ENCODE results near the gene CD58. TPM values are rescaled to one million over a fixed set of nuclear protein-coding genes. Genes with fewer than 3 reads are reported as not detected.
A peak's percentile ranks its signal among the peaks of the same experiment; 100 is the strongest.

CD58 gene
- total RNA-seq, 1 experiment from 2014 or later, result 67.0 TPM

DNA sequence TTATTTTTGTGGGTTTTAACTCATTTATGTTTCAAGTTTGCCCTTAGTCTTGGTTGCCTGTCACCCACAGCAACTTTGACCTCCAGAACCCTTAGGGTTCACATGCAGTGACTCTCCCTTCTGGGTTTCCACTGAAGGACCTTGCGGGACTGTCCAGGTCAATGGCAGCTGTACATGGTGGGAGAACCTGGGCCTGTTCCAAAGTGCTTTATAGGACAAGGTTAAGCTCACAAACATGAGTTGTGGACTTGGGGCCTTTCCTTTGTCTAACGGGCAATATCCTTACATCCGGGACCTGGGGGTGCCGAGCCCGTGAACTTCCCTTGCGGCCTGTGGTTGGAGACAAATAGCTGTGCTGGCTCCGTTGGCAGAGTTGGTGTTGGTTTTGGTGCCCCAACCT lies 77.8 kb downstream of the CD58 start:
- in situ Hi-C loops (cut with HindIII; ENCODE audit: low pct_unique_long_range_greater_than_20kb, low sequenced_read_pairs), result loop anchor here (25.0 kb wide), 1 partner anchor 106 kb away; no protein-coding TSS in a partner anchor

DNA sequence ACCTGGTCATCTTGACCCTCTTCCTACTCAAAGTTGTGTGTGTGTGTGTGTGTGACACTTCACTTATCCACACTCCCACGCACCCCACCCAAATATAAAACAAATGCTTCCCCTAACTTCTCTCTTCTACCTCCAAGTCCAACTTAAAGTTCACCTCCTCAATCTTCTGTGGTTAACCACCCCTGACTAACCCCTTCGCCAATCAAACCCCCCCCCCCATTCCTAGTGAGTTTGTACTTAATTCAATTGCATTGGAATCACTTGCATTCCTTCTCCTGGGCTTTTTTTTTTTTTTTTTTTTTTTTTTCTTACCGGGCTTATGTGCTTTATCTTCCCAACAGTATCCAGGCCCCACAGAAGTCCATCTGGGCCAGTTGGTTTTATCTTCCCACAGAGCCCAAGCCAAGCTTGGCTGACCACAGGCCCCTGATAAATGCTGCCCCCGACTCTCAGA lies 78.4 kb downstream of the CD58 start:
- no peak for DNase-seq (ENCODE audit: low read depth, low spot score)
- in situ Hi-C loops (cut with HindIII; ENCODE audit: low pct_unique_long_range_greater_than_20kb, low sequenced_read_pairs), result loop anchor here (25.0 kb wide), 1 partner anchor 105 kb away; no protein-coding TSS in a partner anchor

More for the DNA sequence above, 77.8 kb downstream of the CD58 start:
- no peak for DNase-seq (ENCODE audit: low read depth, low spot score)

DNA sequence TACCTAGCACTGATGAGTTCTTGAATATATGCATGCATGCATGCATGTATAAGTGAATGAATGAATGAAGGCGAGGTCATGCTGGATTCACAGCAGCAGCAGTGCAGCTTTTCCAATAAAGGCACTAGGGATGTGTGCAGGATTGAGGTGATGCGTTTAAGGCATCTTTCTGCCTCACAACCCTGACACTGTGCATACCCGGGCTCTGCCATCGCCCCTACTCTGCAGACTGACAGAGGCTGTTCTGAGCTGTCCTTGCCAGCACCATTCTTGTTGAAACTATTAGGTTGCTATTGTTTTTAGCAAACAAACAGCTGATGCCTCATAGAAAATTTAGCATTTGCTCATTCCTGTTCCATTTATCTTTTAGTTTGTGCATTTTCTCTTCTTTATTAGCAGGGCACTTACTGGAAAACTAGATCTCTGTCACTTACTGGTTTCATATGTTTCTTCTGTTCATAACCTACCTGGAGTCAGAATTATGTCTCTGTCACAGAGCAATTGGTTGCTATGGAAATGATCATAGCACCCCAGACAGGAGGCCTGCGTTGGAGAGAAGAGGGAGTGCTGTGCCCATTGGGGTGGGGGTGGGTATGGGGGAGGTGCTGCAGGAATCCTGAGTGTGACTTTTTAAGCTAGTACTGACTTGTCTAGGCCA lies 79.0 kb downstream of the CD58 start:
- DNase-seq (ENCODE audit: low read depth, low spot score), result no peak
- in situ Hi-C loops (cut with HindIII; ENCODE audit: low pct_unique_long_range_greater_than_20kb, low sequenced_read_pairs), result loop anchor here (25.0 kb wide), 1 partner anchor 105 kb away; no protein-coding TSS in a partner anchor

DNA sequence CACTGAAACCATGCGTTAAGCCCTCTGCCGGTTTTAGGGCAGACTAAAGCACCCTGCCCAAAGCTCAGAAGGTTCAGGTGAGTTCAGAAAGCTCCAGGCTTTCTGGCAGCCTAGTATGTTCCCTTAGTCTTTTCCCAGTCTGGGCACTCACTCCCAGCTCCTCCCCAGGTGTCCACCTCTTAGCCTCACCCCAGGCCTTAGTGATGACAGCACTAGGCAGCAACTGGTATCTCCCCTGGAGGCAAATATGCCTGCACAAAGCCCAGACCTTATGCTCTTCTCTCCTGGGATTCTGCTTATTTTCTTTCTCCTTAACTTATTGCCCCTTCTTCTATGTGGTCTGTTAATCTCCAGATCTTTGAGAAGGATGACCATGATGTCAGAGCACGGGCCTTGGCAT lies 80.2 kb downstream of the CD58 start:
- in situ Hi-C loops (cut with HindIII; ENCODE audit: low pct_unique_long_range_greater_than_20kb, low sequenced_read_pairs), result loop anchor here (25.0 kb wide), 1 partner anchor 103 kb away; no protein-coding TSS in a partner anchor
- peak; percentile 59 for DNase-seq (ENCODE audit: low read depth, low spot score)

DNA sequence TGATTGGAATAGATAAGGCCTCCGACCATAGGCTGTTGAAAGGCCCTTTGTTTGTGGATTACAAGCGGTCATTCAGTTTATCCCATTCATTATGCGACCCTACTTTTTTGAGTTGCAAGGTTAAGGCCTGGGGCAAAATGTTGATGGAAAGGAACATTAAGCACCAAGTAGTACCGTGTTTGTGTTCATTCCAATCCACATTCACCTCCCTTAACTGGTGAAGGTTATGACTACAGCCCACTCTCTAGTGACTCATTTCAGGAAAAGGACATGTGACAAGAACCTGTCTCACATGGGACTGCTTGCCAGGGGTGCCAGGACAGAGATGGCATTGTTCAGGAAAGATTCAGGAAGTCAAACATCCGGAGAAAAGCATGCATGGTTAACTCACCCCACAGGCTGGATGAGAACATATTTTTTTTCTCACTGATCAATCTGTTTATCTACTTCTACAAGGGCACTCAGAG lies 81.6 kb downstream of the CD58 start:
- in situ Hi-C loops (cut with HindIII; ENCODE audit: low pct_unique_long_range_greater_than_20kb, low sequenced_read_pairs), result loop anchor here (25.0 kb wide), 1 partner anchor 102 kb away; no protein-coding TSS in a partner anchor
- peak; percentile 100 for DNase-seq (ENCODE audit: low read depth, low spot score)

DNA sequence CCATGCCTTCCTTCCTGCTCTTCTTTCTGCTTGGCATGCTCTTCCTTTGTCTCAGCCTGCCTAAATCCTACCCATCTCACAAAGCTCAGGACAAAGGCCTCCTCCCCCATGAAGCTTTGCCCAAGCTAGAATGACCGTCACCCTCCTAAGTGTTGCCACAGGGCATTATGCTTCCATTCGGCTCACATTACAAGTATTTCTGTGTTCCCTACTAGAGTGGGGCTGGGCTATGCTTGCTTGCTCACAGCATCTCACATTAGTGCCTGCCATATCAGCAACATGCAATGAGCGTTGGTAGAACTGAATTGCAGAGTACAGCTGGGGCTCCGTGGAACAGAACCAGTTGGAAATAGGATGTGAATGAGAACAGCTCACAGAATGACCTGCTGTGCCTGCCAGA lies 82.8 kb downstream of the CD58 start:
- DNase-seq (ENCODE audit: low read depth, low spot score), result peak; percentile 52
- in situ Hi-C loops (cut with HindIII; ENCODE audit: low pct_unique_long_range_greater_than_20kb, low sequenced_read_pairs), result loop anchor here (25.0 kb wide), 1 partner anchor 101 kb away; no protein-coding TSS in a partner anchor

DNA sequence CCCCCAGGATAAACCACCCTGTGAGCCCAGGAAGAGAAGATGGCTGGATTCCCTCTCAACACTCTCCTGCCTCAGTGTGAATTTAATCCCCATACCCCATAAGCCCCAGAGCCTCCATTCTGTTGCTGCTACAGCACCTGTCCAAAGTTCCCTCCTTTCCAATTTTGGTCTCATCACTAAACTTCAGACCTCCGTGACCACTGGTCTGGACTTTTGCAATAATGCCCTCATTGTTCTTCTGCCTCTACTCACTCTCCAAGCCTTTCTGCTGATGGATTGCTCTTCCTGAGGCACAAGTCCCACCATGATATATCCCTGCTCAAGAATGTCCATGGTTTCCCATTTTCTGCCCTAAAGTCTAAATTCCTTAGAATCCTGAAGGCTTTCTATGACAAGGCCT lies 83.2 kb downstream of the CD58 start:
- peak; percentile 41 for DNase-seq (ENCODE audit: low read depth, low spot score)
- in situ Hi-C loops (cut with HindIII; ENCODE audit: low pct_unique_long_range_greater_than_20kb, low sequenced_read_pairs), result loop anchor here (25.0 kb wide), 1 partner anchor 100 kb away; no protein-coding TSS in a partner anchor

DNA sequence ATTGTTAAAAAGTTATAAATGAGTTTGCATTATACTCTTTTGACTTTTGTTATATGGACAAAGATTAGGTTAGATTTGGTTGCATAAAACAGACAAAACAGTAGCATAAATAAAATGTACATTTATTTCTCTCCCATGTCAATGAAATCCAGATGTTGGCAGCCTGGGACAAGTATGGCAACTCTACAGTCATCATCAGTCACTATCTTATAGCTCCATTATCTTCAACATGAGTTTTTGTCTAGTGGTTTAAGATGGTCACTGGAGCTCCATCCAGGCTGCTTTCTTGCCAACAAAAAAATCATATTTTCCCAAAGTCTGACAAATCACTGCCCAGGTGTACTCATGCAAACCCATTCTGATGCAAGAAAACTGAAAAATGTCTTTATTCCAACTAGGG lies 83.8 kb downstream of the CD58 start:
- in situ Hi-C loops (cut with HindIII; ENCODE audit: low pct_unique_long_range_greater_than_20kb, low sequenced_read_pairs), result loop anchor here (25.0 kb wide), 1 partner anchor 100 kb away; no protein-coding TSS in a partner anchor
- no peak for DNase-seq (ENCODE audit: low read depth, low spot score)

DNA sequence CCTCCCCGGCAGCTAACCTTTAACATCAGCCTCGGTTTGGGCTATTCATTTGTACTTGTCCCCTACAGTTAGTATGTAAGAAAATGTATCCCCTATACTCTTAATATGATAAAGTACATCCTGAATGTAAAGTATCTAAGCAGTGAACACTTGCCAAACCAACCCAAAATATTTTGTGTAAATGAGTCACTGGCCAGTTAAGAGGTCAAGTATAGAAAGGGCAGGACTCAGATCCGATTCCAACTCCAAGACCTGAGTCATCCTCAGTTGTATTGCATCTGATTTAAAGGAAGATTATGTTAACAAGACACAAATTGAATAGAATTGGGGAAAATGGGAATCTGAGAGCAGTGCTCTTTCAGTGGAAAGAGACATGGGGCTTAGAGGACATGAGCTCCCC lies 84.4 kb downstream of the CD58 start:
- DNase-seq (ENCODE audit: low read depth, low spot score), result no peak
- in situ Hi-C loops (cut with HindIII; ENCODE audit: low pct_unique_long_range_greater_than_20kb, low sequenced_read_pairs), result loop anchor here (25.0 kb wide), 1 partner anchor 99 kb away; no protein-coding TSS in a partner anchor

DNA sequence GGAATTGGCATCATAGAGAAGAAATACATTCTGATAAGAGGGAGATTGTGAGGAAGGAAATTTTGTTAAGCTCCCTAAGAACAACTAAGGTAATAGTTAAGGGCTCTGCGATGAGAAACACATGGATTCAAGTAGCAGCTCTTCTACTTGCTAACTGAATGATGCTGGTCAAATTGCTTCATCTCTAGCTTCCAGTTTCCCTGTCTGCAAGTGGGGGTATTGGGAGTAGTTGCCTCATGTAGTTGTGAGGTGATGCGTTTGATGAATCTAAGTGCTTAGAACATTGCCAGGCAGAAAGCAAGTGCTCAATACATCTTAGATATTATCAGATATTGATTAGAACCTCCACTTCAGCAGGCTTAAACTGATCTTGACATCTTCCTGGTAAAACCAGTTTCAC lies 84.8 kb downstream of the CD58 start:
- no peak for DNase-seq (ENCODE audit: low read depth, low spot score)
- in situ Hi-C loops (cut with HindIII; ENCODE audit: low pct_unique_long_range_greater_than_20kb, low sequenced_read_pairs), result loop anchor here (25.0 kb wide), 1 partner anchor 99 kb away; no protein-coding TSS in a partner anchor

DNA sequence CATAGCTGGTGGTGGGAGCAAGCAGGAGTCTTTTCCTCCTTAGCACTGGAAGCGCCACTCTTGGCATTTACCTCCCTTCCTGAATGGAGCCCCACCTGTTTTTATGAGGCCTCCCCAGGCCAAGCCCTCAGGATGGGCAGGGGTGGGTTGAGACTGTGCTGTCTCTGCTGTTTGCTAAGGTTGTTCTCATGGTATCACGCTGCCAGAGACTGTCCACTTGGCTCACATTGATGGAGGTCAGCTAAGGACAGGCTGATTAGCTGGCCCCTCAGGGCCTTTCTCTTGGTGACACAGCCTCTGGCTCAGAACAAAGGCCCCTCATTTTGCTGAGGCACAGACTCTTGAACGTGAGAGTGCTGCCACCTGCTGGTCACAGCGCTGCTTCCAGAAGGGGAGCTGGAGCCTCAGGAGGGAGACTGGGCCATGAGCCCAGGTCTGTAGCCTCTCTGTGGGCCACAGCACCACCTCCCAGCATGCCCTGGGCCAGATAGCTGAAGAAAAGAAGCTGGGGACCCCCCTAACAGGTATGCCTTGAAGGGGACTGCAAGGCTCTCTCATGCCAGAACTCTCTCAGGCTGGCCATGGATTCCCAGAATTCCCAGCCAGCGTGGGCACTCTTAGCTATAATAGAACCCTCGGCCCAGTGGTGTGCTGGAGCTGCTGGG lies 85.6 kb downstream of the CD58 start:
- in situ Hi-C loops (cut with HindIII; ENCODE audit: low pct_unique_long_range_greater_than_20kb, low sequenced_read_pairs), result loop anchor here (25.0 kb wide), 1 partner anchor 98 kb away; no protein-coding TSS in a partner anchor
- peak; percentile 94 for DNase-seq (ENCODE audit: low read depth, low spot score)

DNA sequence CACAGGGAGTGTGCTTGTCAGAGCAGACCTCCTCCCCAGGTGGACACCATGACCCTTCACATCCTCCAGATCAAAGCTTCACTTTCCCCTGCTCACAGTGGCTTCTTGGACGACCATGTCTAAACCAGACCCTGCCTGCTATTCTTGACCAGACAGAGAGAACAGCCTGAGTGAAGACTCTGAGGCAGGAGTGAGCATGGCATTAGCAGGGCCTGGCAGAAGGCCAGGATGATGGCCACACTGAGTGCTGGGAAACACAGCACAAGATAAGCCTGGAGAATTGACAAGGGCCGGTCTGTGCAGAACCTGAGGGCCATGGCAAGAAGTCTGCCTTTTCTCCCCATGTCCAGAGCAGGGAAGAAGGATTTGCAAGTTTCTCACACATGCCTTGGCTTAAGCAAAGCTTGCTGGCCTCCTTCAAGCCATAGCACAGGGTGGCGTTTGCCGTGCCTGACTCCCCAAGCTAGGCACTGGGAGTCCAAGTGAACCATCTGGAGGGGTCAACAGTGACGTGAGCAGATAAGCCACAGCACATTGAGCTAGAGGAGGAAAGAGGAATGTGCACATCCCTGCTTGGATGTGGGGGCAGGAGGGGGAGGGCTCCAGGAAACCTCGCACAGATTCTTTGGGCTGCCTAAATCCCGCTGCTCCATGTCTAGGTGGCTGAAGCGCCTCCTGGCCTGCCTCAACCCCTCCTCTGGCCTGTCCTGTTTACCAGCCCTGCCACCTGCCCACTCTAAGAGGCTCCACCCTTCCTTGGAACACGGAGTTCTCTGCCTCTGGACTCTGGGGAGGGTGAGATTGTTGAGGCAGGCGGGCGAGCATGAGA lies 87.1 kb downstream of the CD58 start:
- DNase-seq (ENCODE audit: low read depth, low spot score), result no peak
- in situ Hi-C loops (cut with HindIII; ENCODE audit: low pct_unique_long_range_greater_than_20kb, low sequenced_read_pairs), result loop anchor here (25.0 kb wide), 1 partner anchor 96 kb away; no protein-coding TSS in a partner anchor

DNA sequence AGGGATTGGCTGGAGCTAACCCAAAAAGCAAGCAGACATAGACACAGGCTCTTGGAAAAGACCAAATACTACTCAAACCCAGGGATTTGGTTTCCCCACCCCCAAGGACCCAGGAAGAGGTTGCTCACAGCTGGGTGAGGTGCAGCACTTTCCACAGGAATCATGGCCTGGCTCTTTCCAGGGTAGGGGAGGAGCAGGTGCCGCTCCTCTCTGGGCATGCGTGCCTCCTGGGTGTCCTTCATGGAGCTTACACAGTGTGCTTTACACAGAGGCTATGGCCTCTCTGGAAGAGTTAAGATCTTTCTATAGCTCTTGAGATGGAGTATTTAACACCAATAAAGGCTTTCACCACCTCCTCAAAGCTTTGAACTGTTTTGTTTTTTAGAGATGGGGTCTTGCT lies 88.3 kb downstream of the CD58 start:
- no peak for DNase-seq (ENCODE audit: low read depth, low spot score)
- in situ Hi-C loops (cut with HindIII; ENCODE audit: low pct_unique_long_range_greater_than_20kb, low sequenced_read_pairs), result loop anchor here (25.0 kb wide), 1 partner anchor 95 kb away; no protein-coding TSS in a partner anchor

DNA sequence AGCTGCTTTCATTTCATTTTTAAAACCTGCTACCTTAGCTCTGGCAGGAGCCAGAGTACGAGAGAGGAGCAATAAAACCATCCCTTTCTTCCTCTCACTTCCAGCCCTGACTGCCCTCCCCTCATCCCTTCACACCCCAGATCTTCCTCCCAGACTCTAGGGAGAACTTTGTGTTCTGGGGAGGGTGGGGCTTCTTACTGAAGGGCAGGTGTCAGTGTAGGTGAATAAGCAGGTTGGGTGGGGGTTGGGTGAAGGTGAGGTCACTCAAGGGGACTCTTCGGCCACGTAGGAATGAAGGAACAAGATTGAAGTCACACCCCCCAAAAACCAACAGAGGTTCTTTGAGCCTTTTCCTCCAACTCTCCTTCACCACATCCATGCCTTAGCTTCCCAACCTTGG lies 88.9 kb downstream of the CD58 start:
- in situ Hi-C loops (cut with HindIII; ENCODE audit: low pct_unique_long_range_greater_than_20kb, low sequenced_read_pairs), result loop anchor here (25.0 kb wide), 1 partner anchor 95 kb away; no protein-coding TSS in a partner anchor
- no peak for DNase-seq (ENCODE audit: low read depth, low spot score)

DNA sequence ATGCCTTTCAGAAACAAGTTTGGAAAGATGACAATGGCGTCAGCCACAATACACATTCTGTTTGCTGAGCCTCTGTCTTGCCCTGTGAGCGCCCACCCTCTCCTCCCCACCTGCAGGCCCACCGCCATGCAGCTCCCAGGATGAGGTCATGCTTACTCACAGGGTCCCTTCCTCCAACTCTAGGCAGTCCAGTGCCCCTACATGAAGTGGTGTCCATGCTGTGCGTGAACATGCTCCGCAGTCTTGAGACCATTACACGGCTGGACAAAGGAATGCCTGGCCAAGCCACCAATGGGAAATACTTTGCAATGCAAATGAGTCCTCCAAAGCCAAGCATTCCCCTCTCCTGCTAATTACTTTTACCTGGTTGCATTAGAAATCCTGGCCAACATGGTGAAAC lies 92.2 kb downstream of the CD58 start:
- in situ Hi-C loops (cut with HindIII; ENCODE audit: low pct_unique_long_range_greater_than_20kb, low sequenced_read_pairs), result loop anchor here (25.0 kb wide), 1 partner anchor 91 kb away; no protein-coding TSS in a partner anchor
- no peak for DNase-seq (ENCODE audit: low read depth, low spot score)

DNA sequence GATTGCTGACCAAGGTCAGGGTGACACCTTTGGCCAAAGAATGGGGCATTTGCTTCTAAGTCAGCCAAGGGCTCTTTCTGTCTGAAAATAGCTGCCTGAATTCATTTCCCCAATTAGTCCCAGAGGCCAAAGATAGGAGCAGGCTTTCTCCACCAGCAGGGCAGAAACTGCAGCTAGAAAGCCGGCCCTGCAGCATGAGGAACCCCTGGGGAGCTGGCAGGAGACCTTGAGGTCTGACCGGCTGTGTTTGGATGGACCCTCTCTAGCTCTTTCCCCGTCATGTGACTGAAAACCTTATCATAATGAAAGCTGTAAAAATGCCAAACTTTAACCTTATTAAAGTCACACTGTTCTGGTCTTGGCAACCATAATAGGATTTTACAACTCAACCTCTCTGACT lies 93.4 kb downstream of the CD58 start:
- DNase-seq (ENCODE audit: low read depth, low spot score), result peak; percentile 55
- in situ Hi-C loops (cut with HindIII; ENCODE audit: low pct_unique_long_range_greater_than_20kb, low sequenced_read_pairs), result loop anchor here (25.0 kb wide), 1 partner anchor 90 kb away; no protein-coding TSS in a partner anchor

DNA sequence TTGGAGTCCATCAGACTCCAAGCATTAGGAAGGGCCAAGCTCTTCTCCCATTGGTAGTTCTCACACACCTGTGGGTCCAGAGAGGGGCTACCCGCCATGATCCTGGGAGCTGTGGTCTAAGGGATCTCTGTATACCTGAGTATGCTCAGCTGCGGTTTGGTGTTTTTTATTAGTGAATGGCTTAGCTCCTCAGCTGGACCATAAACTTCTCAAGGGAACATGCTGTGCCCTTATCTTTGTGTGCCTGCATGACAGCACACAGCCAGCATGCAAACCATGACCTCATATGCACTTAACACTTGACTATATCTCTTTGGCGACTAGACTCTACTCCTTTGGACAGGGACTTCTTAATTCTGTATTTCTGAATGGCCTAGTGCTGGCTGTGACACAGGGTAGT lies 94.5 kb downstream of the CD58 start:
- in situ Hi-C loops (cut with HindIII; ENCODE audit: low pct_unique_long_range_greater_than_20kb, low sequenced_read_pairs), result loop anchor here (25.0 kb wide), 1 partner anchor 89 kb away; no protein-coding TSS in a partner anchor
- no peak for DNase-seq (ENCODE audit: low read depth, low spot score)
